SK-N-SH treated with all-trans-retinoic acid at 6 μM for 48 hours (cell line): ENCODE data around the gene HSPA12A.

Experiments used
- PATZ1 ChIP-seq: fragments of 250-450 bp; sonication (Bioruptor Pico); IDR thresholded peaks from 2 replicates; pipeline ENCODE4 v1.8.0; 2020; ENCODE audit warnings: mild to moderate bottlenecking, moderate library complexity, borderline replicate concordance
- SNAI2 ChIP-seq: fragments of 250-450 bp; sonication (Bioruptor Pico); IDR thresholded peaks from 2 replicates; pipeline ENCODE4 v1.5.0; 2020; ENCODE audit warnings: mild to moderate bottlenecking, moderate library complexity
- ZNF565 ChIP-seq: fragments of 450-650 bp; formaldehyde crosslinking; conservative IDR thresholded peaks from 2 replicates; pipeline ENCODE4 v1.5.0; 2020; ENCODE audit warnings: low read depth, mild to moderate bottlenecking, moderate library complexity
- ZNF8 ChIP-seq: fragments of 450-650 bp; formaldehyde crosslinking; IDR thresholded peaks from 2 replicates; pipeline ENCODE4 v1.5.0; 2020; ENCODE audit warnings: mild to moderate bottlenecking, moderate library complexity

GRCh38 chr10:116692225-116692624 lies 50.1 kb downstream of the HSPA12A start:
- TF ChIP-seq SNAI2 (CRISPR knock-in tag) (no peak), PATZ1 (no peak), ZNF8 (CRISPR knock-in tag) (no peak), ZNF565 (CRISPR knock-in tag) (no peak)
